ENCODE measurements around the gene ZNF414. TPM values are rescaled to one million over a fixed set of nuclear protein-coding genes. Genes with fewer than 3 reads are reported as not detected.

Gene ZNF414
- total RNA-seq, 4 donors from 2014 or later: 4.8 to 15.6 (median 7.1) TPM

- no peak for TF ChIP-seq CTCF (IDR thresholded peaks at IDR 0.05; ENCODE audit: low read depth)
Observed at GRCh38 chr19:8544168-8544567, 30.2 kb upstream of the ZNF414 start.

GRCh38 chr19:8539621-8540149 is 25.7 kb upstream of the ZNF414 start:
- no peak for TF ChIP-seq CTCF (IDR thresholded peaks at IDR 0.05; ENCODE audit: low read depth)

- no peak for TF ChIP-seq CTCF (IDR thresholded peaks at IDR 0.05; ENCODE audit: low read depth)
Observed at GRCh38 chr19:8537099-8537498, 23.1 kb upstream of the ZNF414 start.

GRCh38 chr19:8536282-8536681 is 22.3 kb upstream of the ZNF414 start:
- TF ChIP-seq CTCF (IDR thresholded peaks at IDR 0.05; ENCODE audit: low read depth): no peak

GRCh38 chr19:8532225-8532624 is 18.3 kb upstream of the ZNF414 start:
- TF ChIP-seq CTCF (IDR thresholded peaks at IDR 0.05; ENCODE audit: low read depth): no peak

GRCh38 chr19:8531470-8531869 is 17.5 kb upstream of the ZNF414 start:
- no peak for TF ChIP-seq CTCF (IDR thresholded peaks at IDR 0.05; ENCODE audit: low read depth)

GRCh38 chr19:8530061-8530679 is 16.2 kb upstream of the ZNF414 start:
- no peak for TF ChIP-seq CTCF (IDR thresholded peaks at IDR 0.05; ENCODE audit: low read depth)
